Sigmoid colon (tissue), 7 donors: ENCODE data around the gene SHISA8. TPM values are rescaled to one million over a fixed set of nuclear protein-coding genes. Genes with fewer than 3 reads are reported as not detected.

ENCODE experiments used
- DNase-seq: peaks from one replicate; pipeline ENCODE4 v3.0.0-alpha.2; 2019
- H3K27ac ChIP-seq, 4 donors: fragments of 200-600 bp; sonication (generic); one replicate each; pipeline ENCODE4 v1.5.1; 2016 to 2019; ENCODE audit warnings: mild to moderate bottlenecking in 1 of 4
- H3K27me3 ChIP-seq, 3 donors: fragments of 200-600 bp; sonication (generic); one replicate each; pipeline ENCODE4 v1.5.1; 2019; ENCODE audit warnings: mild to moderate bottlenecking in 1 of 3
- H3K36me3 ChIP-seq, 4 donors: fragments of 200-600 bp; sonication (generic); one replicate each; pipeline ENCODE4 v1.5.1; 2016 to 2019
- H3K4me1 ChIP-seq, 4 donors: fragments of 200-600 bp; sonication (generic); one replicate each; pipeline ENCODE4 v1.5.1; 2017 to 2019
- H3K4me3 ChIP-seq, 4 donors: fragments of 200-600 bp; sonication (generic); one replicate each; pipeline ENCODE4 v1.5.1; 2017 to 2019; ENCODE audit warnings: mild to moderate bottlenecking in 2 of 4, moderate library complexity in 1 of 4
- H3K9me3 ChIP-seq, 4 donors: fragments of 200-600 bp in 3 of 4; sonication (generic) in 3 of 4; one replicate each; pipeline versions ENCODE4 v1.5.1 to v1.6.1; 2013 to 2019
- EP300 ChIP-seq, 4 donors: sonication (generic); formaldehyde crosslinking; IDR thresholded peaks; one replicate each; pipeline ENCODE4 v1.6.1; 2017; ENCODE audit warnings: antibody characterized with exemption in 4 of 4
- POLR2A ChIP-seq, 2 donors: fragments of 450-650 bp; IDR thresholded peaks; one replicate each; pipeline ENCODE4 v1.6.1; 2016; ENCODE audit warnings: antibody characterized with exemption in 2 of 2, mild to moderate bottlenecking in 2 of 2, moderate library complexity in 2 of 2
- POLR2AphosphoS5 ChIP-seq, 4 donors: sonication (generic); formaldehyde crosslinking; IDR thresholded peaks; one replicate each; pipeline ENCODE4 v1.6.1; 2017; ENCODE audit warnings: antibody characterized with exemption in 4 of 4
- WGBS, 2 donors: extraction: QIAGEN DNeasy Blood & Tissue Kit; methylation state at CpG; one replicate each; pipeline ENCODE4 v1.1.7; 2013; 5-methylcytosine and 5-hydroxymethylcytosine counted together
- intact Hi-C: fragments of 100-400 bp; cut with DNase I; formaldehyde crosslinking; loops from one replicate; pipeline ENCODE4 v1.15.1; 2023
- polyA plus RNA-seq, 3 donors: library from polyadenylated mRNA; stranded (reverse); fragments of 200-250 nt; gene quantifications; one replicate each; pipeline ENCODE4 v1.2.3, GENCODE V29; 2013
- total RNA-seq, 4 donors: library from RNA; depleted of rRNA; stranded (reverse); fragments of >200 nt; gene quantifications; one replicate each; pipeline ENCODE4 v1.1.0, GENCODE V29; 2016
- TF ChIP-seq, protein P1 (sequence below), 4 experiments: fragments of 450-650 bp in 3 of 4; fragments of 200-600 bp in 1 of 4; IDR thresholded peaks; one replicate each; pipeline ENCODE4 v1.5.1; 2016 to 2019; ENCODE audit warnings: antibody characterized with exemption in 4 of 4, mild to moderate bottlenecking in 3 of 4, moderate library complexity in 2 of 4
- donor health status: healthy with polysubstance abuse.
- donor health status: Bipolar disorder and iron deficiency.
- donor health status: healthy.

SHISA8 gene
- total and polyA plus RNA-seq, 7 donors = 0.12 TPM; not detected in 6

DNA sequence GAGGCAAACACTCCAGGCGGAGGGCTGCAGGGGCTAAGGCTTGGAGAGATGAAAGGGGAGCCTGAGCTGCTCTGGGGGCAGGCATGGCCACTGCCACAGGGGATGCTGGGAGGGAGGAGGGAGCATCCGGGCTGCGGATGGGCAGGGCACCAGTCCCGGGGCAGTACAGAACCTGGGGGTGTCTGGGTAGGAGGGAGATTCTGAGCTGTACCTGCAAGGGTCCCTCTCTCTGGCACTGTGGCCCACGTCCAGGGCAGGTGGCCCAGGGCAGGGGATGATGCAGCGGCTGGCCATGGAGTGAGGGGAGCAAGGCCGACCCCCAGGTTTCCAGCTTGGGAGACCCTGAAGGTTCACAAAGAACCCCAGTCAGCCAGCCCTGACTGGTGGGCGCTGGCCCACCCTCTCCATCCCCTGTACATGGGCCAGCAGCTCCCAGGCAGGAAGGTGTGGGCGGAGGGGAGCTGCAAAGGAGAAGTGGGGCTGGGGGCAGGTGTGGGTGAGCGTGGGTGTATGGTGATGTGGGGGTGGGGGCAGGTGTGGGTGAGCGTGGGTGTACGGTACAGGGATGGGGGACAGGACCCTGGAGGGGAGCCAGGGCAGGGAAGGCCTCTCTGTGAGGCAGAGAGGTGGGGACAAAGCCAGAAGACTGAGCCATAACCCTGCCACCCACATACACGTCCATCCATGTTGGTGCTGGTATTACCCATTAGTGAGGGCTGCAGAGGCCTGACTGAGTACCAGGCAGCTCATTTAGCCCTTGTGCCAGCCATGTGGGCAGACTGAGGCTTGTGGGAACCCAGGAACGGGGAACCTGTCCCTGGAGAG is 13.9 kb upstream of the SHISA8 start:
- 63 to 69% methylated on average over 14 of the region's 14 CpGs for WGBS, 2 donors
- H3K36me3 ChIP-seq = no peaks in the 10 kb centered on the region
- H3K27ac ChIP-seq = no peak overlapping the region
- no peaks in the 10 kb centered on the region for H3K9me3 ChIP-seq
- TF ChIP-seq POLR2AphosphoS5 (IDR thresholded peaks at IDR 0.05) = no peak
- TF ChIP-seq, protein P1, sequence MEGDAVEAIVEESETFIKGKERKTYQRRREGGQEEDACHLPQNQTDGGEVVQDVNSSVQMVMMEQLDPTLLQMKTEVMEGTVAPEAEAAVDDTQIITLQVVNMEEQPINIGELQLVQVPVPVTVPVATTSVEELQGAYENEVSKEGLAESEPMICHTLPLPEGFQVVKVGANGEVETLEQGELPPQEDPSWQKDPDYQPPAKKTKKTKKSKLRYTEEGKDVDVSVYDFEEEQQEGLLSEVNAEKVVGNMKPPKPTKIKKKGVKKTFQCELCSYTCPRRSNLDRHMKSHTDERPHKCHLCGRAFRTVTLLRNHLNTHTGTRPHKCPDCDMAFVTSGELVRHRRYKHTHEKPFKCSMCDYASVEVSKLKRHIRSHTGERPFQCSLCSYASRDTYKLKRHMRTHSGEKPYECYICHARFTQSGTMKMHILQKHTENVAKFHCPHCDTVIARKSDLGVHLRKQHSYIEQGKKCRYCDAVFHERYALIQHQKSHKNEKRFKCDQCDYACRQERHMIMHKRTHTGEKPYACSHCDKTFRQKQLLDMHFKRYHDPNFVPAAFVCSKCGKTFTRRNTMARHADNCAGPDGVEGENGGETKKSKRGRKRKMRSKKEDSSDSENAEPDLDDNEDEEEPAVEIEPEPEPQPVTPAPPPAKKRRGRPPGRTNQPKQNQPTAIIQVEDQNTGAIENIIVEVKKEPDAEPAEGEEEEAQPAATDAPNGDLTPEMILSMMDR (IDR thresholded peaks at IDR 0.05) = no peak
- TF ChIP-seq EP300 (IDR thresholded peaks at IDR 0.05) = no peak
- TF ChIP-seq POLR2A (IDR thresholded peaks at IDR 0.05) = no peak
- no peak overlapping the region for H3K4me3 ChIP-seq
- H3K27me3 ChIP-seq = peaks cover 13 to 22% (median 20%) of the 10 kb centered on the region in 3 donors
- intact Hi-C loops = no loop called here
- no peak for DNase-seq
- peaks cover 0 to 13% (median 12%) of the 10 kb centered on the region in 4 donors for H3K4me1 ChIP-seq

DNA sequence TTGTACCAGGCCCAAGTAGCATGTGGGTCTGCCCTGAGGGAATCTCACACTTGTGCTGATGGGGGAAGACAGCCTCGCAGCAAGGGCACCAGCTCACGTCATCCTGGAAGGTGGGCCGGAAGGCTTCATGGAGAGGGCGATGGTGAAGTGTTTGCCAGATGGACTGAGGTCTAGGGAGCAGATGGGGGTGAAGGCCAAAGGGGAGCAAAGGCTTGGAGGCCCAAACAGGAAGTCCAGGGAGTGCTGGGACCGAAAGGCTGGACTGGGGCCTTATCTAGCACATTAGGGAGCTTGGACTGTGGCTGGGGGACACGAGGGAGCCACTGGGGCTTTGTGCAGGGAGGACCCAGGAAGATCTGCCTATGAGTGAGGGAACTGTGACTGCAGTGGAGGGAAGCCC is 12.9 kb upstream of the SHISA8 start:
- intact Hi-C loops = no loop called here
- TF ChIP-seq EP300 (IDR thresholded peaks at IDR 0.05) (no peak), POLR2A (IDR thresholded peaks at IDR 0.05) (no peak), POLR2AphosphoS5 (IDR thresholded peaks at IDR 0.05) (no peak)
- TF ChIP-seq, protein P1 (IDR thresholded peaks at IDR 0.05) = no peak
- Histone ChIP-seq H3K36me3 (no peaks in the 10 kb centered on the region), H3K9me3 (no peaks in the 10 kb centered on the region), H3K4me1 (peaks cover 0 to 13% (median 12%) of the 10 kb centered on the region in 4 donors), H3K27ac (no peak overlapping the region), H3K4me3 (no peak overlapping the region), H3K27me3 (peaks cover 13 to 27% (median 26%) of the 10 kb centered on the region in 3 donors)
- DNase-seq = no peak
- WGBS, 2 donors = 70 to 82% methylated on average over 6 of the region's 6 CpGs

DNA sequence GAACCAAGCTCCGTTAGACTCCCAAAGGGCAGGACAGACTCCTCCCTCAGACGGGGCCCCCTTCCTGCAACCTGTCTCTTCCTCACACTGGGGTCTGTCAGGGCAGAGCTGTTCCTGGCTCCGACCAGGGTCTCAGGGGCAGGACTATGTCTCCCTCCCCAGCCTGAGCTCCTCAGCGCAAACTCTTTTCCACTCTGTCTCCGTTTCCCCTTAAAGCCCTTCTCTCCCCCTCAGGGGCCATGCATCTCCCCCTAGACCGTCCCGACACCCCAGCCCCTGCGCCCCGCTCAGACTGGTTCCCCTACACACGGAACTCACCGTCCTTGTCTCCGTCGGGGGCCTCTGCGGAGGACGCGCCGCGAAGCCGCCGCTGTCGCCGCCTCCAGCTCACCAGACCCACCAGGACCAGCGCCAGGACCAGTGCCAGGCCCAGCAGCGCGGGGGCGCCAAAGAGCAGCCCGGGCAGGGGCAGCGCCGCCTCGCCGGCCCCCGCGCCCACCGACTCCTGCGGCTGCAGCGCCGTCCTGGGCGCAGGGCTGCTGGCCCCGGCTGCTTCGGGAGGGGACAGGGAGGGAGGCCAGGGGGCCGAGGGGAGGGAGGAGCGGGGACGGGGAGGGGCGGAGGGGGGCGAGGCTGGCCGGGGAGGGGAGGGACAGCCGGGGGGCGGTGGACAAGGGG is 11.0 kb upstream of the SHISA8 start:
- no peak for TF ChIP-seq EP300 (IDR thresholded peaks at IDR 0.05)
- TF ChIP-seq, protein P1 (IDR thresholded peaks at IDR 0.05) = peak in 3 of 4 experiments; percentile 8 to 63 (median 12)
- Histone ChIP-seq H3K27me3 (peaks cover 13 to 27% (median 26%) of the 10 kb centered on the region in 3 donors), H3K4me3 (peak overlapping the region in 3 of 4 donors; percentile 30 to 47 (median 45)), H3K27ac (no peak overlapping the region), H3K4me1 (peaks cover 0 to 13% (median 12%) of the 10 kb centered on the region in 4 donors), H3K36me3 (no peaks in the 10 kb centered on the region), H3K9me3 (no peaks in the 10 kb centered on the region)
- intact Hi-C loops = no loop called here
- DNase-seq = no peak
- 4% methylated on average over 47 to 48 of the region's 48 CpGs for WGBS, 2 donors

DNA sequence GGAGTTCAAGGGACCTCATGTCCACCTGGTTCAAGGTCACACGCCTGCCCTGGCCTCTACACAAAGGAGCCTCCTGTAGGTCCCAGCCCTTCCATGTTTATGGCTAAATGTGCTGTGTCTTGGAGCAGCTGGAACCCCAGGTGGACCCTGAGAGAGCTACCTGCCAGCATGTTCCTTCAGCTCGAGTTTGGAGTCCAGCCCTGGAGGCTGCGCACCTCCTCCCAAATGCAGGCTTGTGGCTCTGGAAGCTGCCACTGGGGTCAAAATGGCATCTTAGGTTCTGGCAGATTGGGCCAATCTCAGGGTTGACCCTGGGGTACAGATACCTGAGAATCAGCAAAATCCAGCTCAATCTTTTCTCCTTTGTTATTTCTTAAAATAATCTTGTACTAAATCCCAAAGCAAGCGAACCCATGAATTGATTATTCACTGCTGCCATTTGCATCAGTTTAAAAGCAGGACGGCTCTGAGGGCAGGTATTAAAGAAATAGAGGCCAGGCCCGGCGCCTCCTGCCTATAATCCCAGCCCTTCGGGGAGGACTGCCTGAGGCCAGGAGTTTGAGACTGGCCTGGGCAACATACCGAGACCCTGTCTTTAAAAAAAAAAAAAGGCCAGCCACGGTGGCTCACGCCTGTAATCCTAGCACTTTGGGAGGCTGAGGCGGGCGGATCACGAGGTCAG is 8.9 kb upstream of the SHISA8 start:
- 86 to 88% methylated on average over 14 of the region's 14 CpGs for WGBS, 2 donors
- Histone ChIP-seq H3K4me1 (peaks cover 0 to 26% (median 25%) of the 10 kb centered on the region in 4 donors), H3K27me3 (peaks cover 13 to 46% (median 45%) of the 10 kb centered on the region in 3 donors), H3K36me3 (no peaks in the 10 kb centered on the region), H3K9me3 (no peaks in the 10 kb centered on the region), H3K4me3 (no peak overlapping the region), H3K27ac (no peak overlapping the region)
- no peak for DNase-seq
- intact Hi-C loops = no loop called here
- TF ChIP-seq, protein P1 (IDR thresholded peaks at IDR 0.05) = no peak
- TF ChIP-seq EP300 (IDR thresholded peaks at IDR 0.05) (no peak), POLR2AphosphoS5 (IDR thresholded peaks at IDR 0.05) (no peak), POLR2A (IDR thresholded peaks at IDR 0.05) (no peak)
